GM23338 (cell line): ENCODE results near the gene MYO16. TPM values are rescaled to one million over a fixed set of nuclear protein-coding genes. Genes with fewer than 3 reads are reported as not detected.

Experiments used
- ATAC-seq: fragments of 200-7000 bp; cut with Tn5 transposase; 3 replicates; pipeline ENCODE4 v1.9.1; 2020
- DNase-seq: peaks from one replicate; pipeline ENCODE4 v3.0.0-alpha.2; 2015; ENCODE audit warnings: low spot score
- H2AFZ ChIP-seq: fragments of 200-600 bp; sonication (generic); 2 replicates; pipeline ENCODE4 v1.8.0; 2016; ENCODE audit warnings: antibody characterized with exemption, mild to moderate bottlenecking, moderate library complexity
- H3F3A ChIP-seq: fragments of 200-600 bp; sonication (generic); replicated peaks from 2 replicates; pipeline ENCODE4 v1.8.0; 2017; ENCODE audit warnings: antibody characterized with exemption, mixed run types, low read depth
- H3K27ac ChIP-seq: fragments of 200-600 bp; sonication (generic); 2 replicates; pipeline ENCODE4 v1.6.1; 2016; ENCODE audit warnings: low read depth
- H3K27me3 ChIP-seq: fragments of 200-600 bp; sonication (generic); 2 replicates; pipeline ENCODE4 v1.8.0; 2016; ENCODE audit warnings: mild to moderate bottlenecking, mixed run types, moderate library complexity; ENCODE audit not compliant: insufficient read depth
- H3K36me3 ChIP-seq: fragments of 200-600 bp; sonication (generic); 2 replicates; pipeline ENCODE4 v1.8.0; 2016; ENCODE audit warnings: mild to moderate bottlenecking; ENCODE audit not compliant: insufficient read depth
- H3K4me1 ChIP-seq: fragments of 200-600 bp; sonication (generic); 2 replicates; pipeline ENCODE4 v1.8.0; 2016; ENCODE audit warnings: mild to moderate bottlenecking, moderate library complexity; ENCODE audit not compliant: insufficient read depth
- H3K4me2 ChIP-seq: fragments of 200-600 bp; sonication (generic); 2 replicates; pipeline ENCODE4 v1.7.1; 2017; ENCODE audit warnings: mixed run types
- H3K4me3 ChIP-seq: fragments of 200-600 bp; sonication (generic); 2 replicates; pipeline ENCODE4 v1.6.1; 2016; ENCODE audit warnings: mixed run types
- H3K79me2 ChIP-seq: fragments of 200-600 bp; sonication (generic); replicated peaks from 2 replicates; pipeline ENCODE4 v1.8.0; 2017; ENCODE audit warnings: mild to moderate bottlenecking; ENCODE audit not compliant: insufficient read depth
- H3K9me2 ChIP-seq: fragments of 200-600 bp; sonication (generic); 2 replicates; pipeline ENCODE4 v1.8.0; 2017; ENCODE audit not compliant: insufficient read depth
- H4K20me1 ChIP-seq: fragments of 200-600 bp; sonication (generic); replicated peaks from 2 replicates; pipeline ENCODE4 v1.8.0; 2017; ENCODE audit warnings: mild to moderate bottlenecking; ENCODE audit not compliant: insufficient read depth
- H3K27ac Mint-ChIP-seq: 2 replicates; pipeline ENCODE4 v1.8.0; 2020; ENCODE audit warnings: inconsistent platforms, mild to moderate bottlenecking, moderate library complexity, mixed read lengths
- H3K27me3 Mint-ChIP-seq: 3 replicates; pipeline ENCODE4 v1.8.0; 2022; ENCODE audit warnings: low read depth, mild to moderate bottlenecking, moderate library complexity, mixed read lengths, inconsistent platforms; ENCODE audit not compliant: insufficient read depth, poor library complexity
- H3K36me3 Mint-ChIP-seq: 3 replicates; pipeline ENCODE4 v1.8.0; 2021; ENCODE audit warnings: low read depth, mild to moderate bottlenecking, inconsistent platforms, moderate library complexity, mixed read lengths
- H3K4me1 Mint-ChIP-seq: 3 replicates; pipeline ENCODE4 v1.8.0; 2020; ENCODE audit warnings: mild to moderate bottlenecking, inconsistent platforms, mixed read lengths
- H3K4me3 Mint-ChIP-seq: 3 replicates; pipeline ENCODE4 v1.8.0; 2021; ENCODE audit warnings: moderate library complexity, mild to moderate bottlenecking, inconsistent platforms, mixed read lengths
- H3K9me3 Mint-ChIP-seq: 3 replicates; pipeline ENCODE4 v1.8.0; 2020; ENCODE audit warnings: moderate library complexity, mild to moderate bottlenecking, inconsistent platforms, mixed read lengths
- CREB1 ChIP-seq: fragments of 250-450 bp; sonication (Bioruptor Pico); IDR thresholded peaks from 2 replicates; pipeline ENCODE4 v1.5.0; 2020; ENCODE audit warnings: low read depth, mild to moderate bottlenecking, moderate library complexity
- EZH2 ChIP-seq: fragments of 200-600 bp; sonication (generic); IDR thresholded peaks from one replicate; pipeline ENCODE4 v1.8.0; 2017; ENCODE audit warnings: antibody characterized with exemption, mild to moderate bottlenecking, low read depth; ENCODE audit not compliant: unreplicated experiment
- EZH2phosphoT487 ChIP-seq: fragments of 200-600 bp; sonication (generic); IDR thresholded peaks from one replicate; pipeline ENCODE4 v1.8.1; 2018; ENCODE audit warnings: antibody characterized with exemption; ENCODE audit not compliant: unreplicated experiment
- JUNB ChIP-seq: IDR thresholded peaks from one replicate; pipeline ENCODE4 v1.6.1; 2016; ENCODE audit warnings: antibody characterized with exemption; ENCODE audit not compliant: unreplicated experiment
- NANOG ChIP-seq: IDR thresholded peaks from 2 replicates; pipeline ENCODE4 v1.6.1; 2016; ENCODE audit warnings: antibody characterized with exemption, borderline replicate concordance
- STAT1 ChIP-seq: IDR thresholded peaks from one replicate; pipeline ENCODE4 v1.6.1; 2016; ENCODE audit warnings: antibody characterized with exemption; ENCODE audit not compliant: unreplicated experiment
- ZNF331 ChIP-seq: fragments of 250-450 bp; sonication (Bioruptor Pico); IDR thresholded peaks from 2 replicates; pipeline ENCODE4 v1.5.0; 2020; ENCODE audit warnings: low read depth, mild to moderate bottlenecking, moderate library complexity
- polyA plus RNA-seq: library from polyadenylated mRNA; unstranded; fragments of >200 nt; fragmentation: Nextera tagmentation; extraction: Ambion mirVana; gene quantifications from 2 replicates; pipeline ENCODE4 v1.2.1, GENCODE V29; 2016
- total RNA-seq: library from RNA; depleted of rRNA; stranded (reverse); fragments of >200 nt; shearing (Covaris generic); gene quantifications from 2 replicates; pipeline ENCODE4 v1.2.3, GENCODE V29; 2014
- TF ChIP-seq, protein P1 (sequence below): IDR thresholded peaks from 2 replicates; pipeline ENCODE4 v1.6.1; 2016; ENCODE audit warnings: antibody characterized with exemption
- TF ChIP-seq, protein P2 (sequence below): IDR thresholded peaks from one replicate; pipeline ENCODE4 v1.6.1; 2018; ENCODE audit warnings: antibody characterized with exemption; ENCODE audit not compliant: unreplicated experiment

Gene MYO16
- total and polyA plus RNA-seq, 2 experiments from 2014 or later, result 0.10 to 0.13 TPM

DNA sequence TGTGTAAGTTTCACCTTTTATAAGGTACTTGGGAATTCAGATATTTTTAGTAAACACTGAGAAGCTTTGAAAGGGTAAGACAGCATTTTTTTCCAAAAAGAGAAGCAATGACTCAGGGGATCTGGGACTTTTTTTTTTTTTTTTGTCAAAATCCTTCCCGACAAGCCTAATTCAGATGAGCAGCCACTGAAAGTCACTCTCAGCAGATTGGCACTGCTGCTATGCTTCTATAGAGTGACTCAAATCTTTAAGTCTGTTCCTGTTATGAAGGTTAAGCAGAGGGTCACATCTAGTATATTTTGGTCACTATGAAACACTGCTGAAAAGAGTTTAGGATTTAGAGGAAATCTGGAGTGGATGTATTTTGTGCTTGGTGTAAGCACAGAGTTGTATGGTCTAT, 571.1 kb downstream of the MYO16 start:
- H3K27ac Mint-ChIP-seq, result no peak overlapping the region
- Histone ChIP-seq H4K20me1 (no peaks in the 10 kb centered on the region), H3K27me3 (no peaks in the 10 kb centered on the region), H3K27ac (no peak overlapping the region), H3K4me1 (peaks cover 18% of the 10 kb centered on the region), H3K9me2 (no peaks in the 10 kb centered on the region), H3K4me3 (no peak overlapping the region), H2AFZ (no peak overlapping the region), H3F3A (no peaks in the 10 kb centered on the region), H3K79me2 (no peaks in the 10 kb centered on the region), H3K36me3 (no peaks in the 10 kb centered on the region), H3K4me2 (no peak overlapping the region)
- no peak for ATAC-seq
- TF ChIP-seq EZH2 (no peak), ZNF331 (no peak), NANOG (no peak), CREB1 (CRISPR knock-in tag) (no peak), STAT1 (no peak)
- TF ChIP-seq, protein P1, sequence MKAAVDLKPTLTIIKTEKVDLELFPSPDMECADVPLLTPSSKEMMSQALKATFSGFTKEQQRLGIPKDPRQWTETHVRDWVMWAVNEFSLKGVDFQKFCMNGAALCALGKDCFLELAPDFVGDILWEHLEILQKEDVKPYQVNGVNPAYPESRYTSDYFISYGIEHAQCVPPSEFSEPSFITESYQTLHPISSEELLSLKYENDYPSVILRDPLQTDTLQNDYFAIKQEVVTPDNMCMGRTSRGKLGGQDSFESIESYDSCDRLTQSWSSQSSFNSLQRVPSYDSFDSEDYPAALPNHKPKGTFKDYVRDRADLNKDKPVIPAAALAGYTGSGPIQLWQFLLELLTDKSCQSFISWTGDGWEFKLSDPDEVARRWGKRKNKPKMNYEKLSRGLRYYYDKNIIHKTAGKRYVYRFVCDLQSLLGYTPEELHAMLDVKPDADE, result no peak
- TF ChIP-seq, protein P2, sequence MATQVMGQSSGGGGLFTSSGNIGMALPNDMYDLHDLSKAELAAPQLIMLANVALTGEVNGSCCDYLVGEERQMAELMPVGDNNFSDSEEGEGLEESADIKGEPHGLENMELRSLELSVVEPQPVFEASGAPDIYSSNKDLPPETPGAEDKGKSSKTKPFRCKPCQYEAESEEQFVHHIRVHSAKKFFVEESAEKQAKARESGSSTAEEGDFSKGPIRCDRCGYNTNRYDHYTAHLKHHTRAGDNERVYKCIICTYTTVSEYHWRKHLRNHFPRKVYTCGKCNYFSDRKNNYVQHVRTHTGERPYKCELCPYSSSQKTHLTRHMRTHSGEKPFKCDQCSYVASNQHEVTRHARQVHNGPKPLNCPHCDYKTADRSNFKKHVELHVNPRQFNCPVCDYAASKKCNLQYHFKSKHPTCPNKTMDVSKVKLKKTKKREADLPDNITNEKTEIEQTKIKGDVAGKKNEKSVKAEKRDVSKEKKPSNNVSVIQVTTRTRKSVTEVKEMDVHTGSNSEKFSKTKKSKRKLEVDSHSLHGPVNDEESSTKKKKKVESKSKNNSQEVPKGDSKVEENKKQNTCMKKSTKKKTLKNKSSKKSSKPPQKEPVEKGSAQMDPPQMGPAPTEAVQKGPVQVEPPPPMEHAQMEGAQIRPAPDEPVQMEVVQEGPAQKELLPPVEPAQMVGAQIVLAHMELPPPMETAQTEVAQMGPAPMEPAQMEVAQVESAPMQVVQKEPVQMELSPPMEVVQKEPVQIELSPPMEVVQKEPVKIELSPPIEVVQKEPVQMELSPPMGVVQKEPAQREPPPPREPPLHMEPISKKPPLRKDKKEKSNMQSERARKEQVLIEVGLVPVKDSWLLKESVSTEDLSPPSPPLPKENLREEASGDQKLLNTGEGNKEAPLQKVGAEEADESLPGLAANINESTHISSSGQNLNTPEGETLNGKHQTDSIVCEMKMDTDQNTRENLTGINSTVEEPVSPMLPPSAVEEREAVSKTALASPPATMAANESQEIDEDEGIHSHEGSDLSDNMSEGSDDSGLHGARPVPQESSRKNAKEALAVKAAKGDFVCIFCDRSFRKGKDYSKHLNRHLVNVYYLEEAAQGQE, result no peak
- H3K36me3 Mint-ChIP-seq, result no peaks in the 10 kb centered on the region
- H3K4me3 Mint-ChIP-seq, result no peak overlapping the region
- no peaks in the 10 kb centered on the region for H3K9me3 Mint-ChIP-seq
- peaks cover 21% of the 10 kb centered on the region for H3K4me1 Mint-ChIP-seq
- DNase-seq, result no peak
- peaks cover 4% of the 10 kb centered on the region for H3K27me3 Mint-ChIP-seq

DNA sequence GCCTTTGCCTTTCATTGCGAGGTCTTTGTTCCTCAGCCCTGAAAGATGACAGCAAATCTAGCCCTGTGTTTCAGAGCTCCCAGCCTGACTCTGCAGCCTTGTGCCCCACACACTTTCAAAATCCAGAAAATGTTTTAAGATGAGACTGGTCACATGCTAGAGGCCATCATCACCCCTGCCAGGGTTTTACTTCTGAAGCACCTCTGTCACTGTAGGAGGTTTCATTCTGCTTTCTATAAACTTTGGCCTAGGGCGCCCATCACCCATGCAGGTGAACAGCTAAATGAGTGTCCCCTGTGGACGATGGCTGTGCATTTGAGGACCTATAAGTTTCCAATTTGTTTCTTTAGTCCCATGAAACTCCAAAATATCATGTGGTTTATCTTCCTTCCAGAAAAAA, 574.2 kb downstream of the MYO16 start:
- Histone ChIP-seq H3K27me3 (no peaks in the 10 kb centered on the region), H2AFZ (peak overlapping the region; percentile 38; the same call in 1 of the 2 replicates), H3K4me3 (no peak overlapping the region), H3K36me3 (no peaks in the 10 kb centered on the region), H3K9me2 (no peaks in the 10 kb centered on the region; the same call in 1 of the 2 replicates), H3F3A (no peaks in the 10 kb centered on the region), H3K79me2 (no peaks in the 10 kb centered on the region), H3K27ac (no peak overlapping the region), H3K4me2 (no peak overlapping the region), H3K4me1 (no peaks in the 10 kb centered on the region), H4K20me1 (no peaks in the 10 kb centered on the region)
- Mint-ChIP-seq H3K27me3 (no peaks in the 10 kb centered on the region), H3K27ac (no peak overlapping the region), H3K36me3 (no peaks in the 10 kb centered on the region), H3K9me3 (no peaks in the 10 kb centered on the region), H3K4me1 (peaks cover 12% of the 10 kb centered on the region), H3K4me3 (no peak overlapping the region)
- DNase-seq (no peak), ATAC-seq (no peak)
- TF ChIP-seq JUNB (no peak), EZH2phosphoT487 (no peak), ZNF331 (no peak), STAT1 (no peak), CREB1 (CRISPR knock-in tag) (no peak), NANOG (no peak)
- TF ChIP-seq, protein P2, result no peak
